NB4 (cell line): Measurements from ENCODE around the gene HPN.
"Not testable (repeated sequence)": the region's sequence is repeated elsewhere in the genome, so short reads cannot be mapped to it uniquely, and the experiment has no call there.

ENCODE experiments used
- MYC ChIP-seq: IDR thresholded peaks from 2 replicates; pipeline ENCODE4 v1.6.1; 2011; ENCODE audit warnings: low read depth, low read length
- POLR2A ChIP-seq: IDR thresholded peaks from 2 replicates; pipeline ENCODE4 v1.6.1; 2011; ENCODE audit warnings: mild to moderate bottlenecking; ENCODE audit not compliant: insufficient read length; ENCODE audit errors: extremely low read depth
- TF ChIP-seq, protein P1 (sequence below): IDR thresholded peaks from one replicate; pipeline ENCODE4 v1.5.1; 2012; ENCODE audit warnings: low read depth, low read length

DNA sequence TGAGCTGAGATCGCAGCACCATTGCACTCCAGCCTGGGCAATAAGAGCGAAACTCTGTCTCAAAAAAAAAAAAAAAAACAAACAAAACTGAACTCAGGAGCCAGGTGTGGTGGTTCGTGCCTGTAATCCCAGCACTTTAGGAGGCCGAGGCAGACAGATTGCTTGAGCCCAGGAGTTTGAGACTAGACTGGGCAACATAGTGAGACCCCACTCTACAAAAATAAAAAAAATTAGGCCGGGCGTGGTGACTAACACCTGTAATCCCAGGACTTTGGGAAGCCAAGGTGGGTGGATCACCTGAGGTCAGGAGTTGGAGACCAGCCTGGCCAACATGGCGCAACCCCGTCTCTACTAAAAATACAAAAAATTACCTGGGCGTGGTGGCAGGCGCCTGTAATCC is 60.4 kb downstream of the HPN start:
- TF ChIP-seq, protein P1, sequence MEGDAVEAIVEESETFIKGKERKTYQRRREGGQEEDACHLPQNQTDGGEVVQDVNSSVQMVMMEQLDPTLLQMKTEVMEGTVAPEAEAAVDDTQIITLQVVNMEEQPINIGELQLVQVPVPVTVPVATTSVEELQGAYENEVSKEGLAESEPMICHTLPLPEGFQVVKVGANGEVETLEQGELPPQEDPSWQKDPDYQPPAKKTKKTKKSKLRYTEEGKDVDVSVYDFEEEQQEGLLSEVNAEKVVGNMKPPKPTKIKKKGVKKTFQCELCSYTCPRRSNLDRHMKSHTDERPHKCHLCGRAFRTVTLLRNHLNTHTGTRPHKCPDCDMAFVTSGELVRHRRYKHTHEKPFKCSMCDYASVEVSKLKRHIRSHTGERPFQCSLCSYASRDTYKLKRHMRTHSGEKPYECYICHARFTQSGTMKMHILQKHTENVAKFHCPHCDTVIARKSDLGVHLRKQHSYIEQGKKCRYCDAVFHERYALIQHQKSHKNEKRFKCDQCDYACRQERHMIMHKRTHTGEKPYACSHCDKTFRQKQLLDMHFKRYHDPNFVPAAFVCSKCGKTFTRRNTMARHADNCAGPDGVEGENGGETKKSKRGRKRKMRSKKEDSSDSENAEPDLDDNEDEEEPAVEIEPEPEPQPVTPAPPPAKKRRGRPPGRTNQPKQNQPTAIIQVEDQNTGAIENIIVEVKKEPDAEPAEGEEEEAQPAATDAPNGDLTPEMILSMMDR = not testable (repeated sequence)
- TF ChIP-seq POLR2A, MYC: not testable (repeated sequence)
